Peyer's patch (tissue), 4 donors: ENCODE results near the gene CEACAM20.

Experiments
- POLR2A ChIP-seq, 2 donors: fragments of 450-650 bp; IDR thresholded peaks; one replicate each; pipeline ENCODE4 v1.5.1; 2017; ENCODE audit warnings: antibody characterized with exemption in 2 of 2, mild to moderate bottlenecking in 2 of 2, moderate library complexity in 2 of 2
- TF ChIP-seq, protein P1 (sequence below), 6 experiments: fragments of 450-650 bp in 4 of 6; fragments of 200-600 bp in 2 of 6; sonication (generic) in 1 of 6; IDR thresholded peaks; one replicate each; pipeline ENCODE4 v1.5.1; 2017 to 2019; ENCODE audit warnings: antibody characterized with exemption in 6 of 6, mild to moderate bottlenecking in 3 of 6, moderate library complexity in 1 of 6

DNA sequence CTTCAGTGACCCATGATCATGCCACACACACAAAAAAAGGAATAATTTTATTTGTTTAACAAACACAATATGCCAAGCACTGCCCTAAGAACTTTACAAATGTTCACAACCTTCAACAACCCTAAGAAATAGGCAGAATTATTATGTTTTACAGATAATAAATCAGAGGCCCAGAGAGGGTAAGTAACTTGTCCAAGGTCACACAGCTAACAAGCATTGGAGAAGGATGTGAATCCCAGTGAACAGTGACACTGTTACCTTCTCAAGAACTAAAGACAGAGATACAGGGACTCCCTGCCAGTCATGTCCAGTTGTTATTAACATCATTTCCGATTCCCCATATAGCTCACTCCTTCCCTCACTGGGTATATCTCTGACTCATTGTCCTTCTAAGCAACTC lies 13.6 kb downstream of the CEACAM20 start:
- TF ChIP-seq, protein P1, sequence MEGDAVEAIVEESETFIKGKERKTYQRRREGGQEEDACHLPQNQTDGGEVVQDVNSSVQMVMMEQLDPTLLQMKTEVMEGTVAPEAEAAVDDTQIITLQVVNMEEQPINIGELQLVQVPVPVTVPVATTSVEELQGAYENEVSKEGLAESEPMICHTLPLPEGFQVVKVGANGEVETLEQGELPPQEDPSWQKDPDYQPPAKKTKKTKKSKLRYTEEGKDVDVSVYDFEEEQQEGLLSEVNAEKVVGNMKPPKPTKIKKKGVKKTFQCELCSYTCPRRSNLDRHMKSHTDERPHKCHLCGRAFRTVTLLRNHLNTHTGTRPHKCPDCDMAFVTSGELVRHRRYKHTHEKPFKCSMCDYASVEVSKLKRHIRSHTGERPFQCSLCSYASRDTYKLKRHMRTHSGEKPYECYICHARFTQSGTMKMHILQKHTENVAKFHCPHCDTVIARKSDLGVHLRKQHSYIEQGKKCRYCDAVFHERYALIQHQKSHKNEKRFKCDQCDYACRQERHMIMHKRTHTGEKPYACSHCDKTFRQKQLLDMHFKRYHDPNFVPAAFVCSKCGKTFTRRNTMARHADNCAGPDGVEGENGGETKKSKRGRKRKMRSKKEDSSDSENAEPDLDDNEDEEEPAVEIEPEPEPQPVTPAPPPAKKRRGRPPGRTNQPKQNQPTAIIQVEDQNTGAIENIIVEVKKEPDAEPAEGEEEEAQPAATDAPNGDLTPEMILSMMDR (IDR thresholded peaks at IDR 0.05), result no peak
- TF ChIP-seq POLR2A (IDR thresholded peaks at IDR 0.05), result no peak
